ENCODE results near the gene POLE3. TPM values are rescaled to one million over a fixed set of nuclear protein-coding genes. Genes with fewer than 3 reads are reported as not detected.

POLE3 gene
- total and polyA plus RNA-seq, 7 donors, result 24.9 to 49.2 (median 38.7) TPM

DNA sequence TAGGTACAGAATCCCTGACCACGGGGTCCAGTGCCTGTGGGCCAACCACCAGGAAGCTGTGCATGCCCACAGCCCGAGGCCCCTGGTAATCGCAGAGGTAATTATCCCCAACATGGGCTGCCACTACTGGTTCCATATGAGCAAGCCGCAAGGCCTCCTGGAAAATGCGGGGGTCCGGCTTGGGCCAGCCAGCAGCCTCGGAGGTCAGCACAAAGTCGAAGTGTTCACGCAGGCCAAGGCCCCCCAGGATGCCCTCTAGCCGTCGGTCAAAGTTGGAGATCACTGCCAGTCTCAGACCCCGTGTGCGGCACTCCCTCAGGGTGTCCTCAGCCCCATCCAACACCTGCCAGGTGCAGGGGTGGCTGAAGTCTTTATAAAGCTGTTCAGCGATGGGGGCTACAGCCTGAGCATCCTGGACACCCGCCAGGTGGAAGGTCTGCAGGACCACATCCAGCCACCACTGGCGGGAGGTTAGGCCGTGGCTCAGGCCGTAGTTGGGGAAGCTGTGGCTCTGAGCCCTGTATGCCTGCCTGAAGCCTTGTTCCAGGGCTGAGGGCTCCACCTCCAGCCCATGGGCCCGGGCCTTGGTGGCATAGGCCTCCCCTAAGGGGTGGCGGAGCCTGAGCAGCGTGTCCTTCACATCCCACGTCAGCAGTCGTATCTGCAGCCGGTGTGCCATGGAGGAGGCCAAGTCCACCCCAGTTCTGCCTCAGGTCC, 36.6 kb downstream of the POLE3 start:
- Histone ChIP-seq H3K9me3 (no peaks in the 10 kb centered on the region), H3K4me1 (peaks cover 0 to 21% (median 12%) of the 10 kb centered on the region in 4 donors), H3K27ac (no peak overlapping the region), H3K4me3 (no peak overlapping the region), H3K36me3 (peaks cover 6 to 25% (median 11%) of the 10 kb centered on the region in 4 donors), H3K27me3 (no peaks in the 10 kb centered on the region)
- TF ChIP-seq, protein P1, sequence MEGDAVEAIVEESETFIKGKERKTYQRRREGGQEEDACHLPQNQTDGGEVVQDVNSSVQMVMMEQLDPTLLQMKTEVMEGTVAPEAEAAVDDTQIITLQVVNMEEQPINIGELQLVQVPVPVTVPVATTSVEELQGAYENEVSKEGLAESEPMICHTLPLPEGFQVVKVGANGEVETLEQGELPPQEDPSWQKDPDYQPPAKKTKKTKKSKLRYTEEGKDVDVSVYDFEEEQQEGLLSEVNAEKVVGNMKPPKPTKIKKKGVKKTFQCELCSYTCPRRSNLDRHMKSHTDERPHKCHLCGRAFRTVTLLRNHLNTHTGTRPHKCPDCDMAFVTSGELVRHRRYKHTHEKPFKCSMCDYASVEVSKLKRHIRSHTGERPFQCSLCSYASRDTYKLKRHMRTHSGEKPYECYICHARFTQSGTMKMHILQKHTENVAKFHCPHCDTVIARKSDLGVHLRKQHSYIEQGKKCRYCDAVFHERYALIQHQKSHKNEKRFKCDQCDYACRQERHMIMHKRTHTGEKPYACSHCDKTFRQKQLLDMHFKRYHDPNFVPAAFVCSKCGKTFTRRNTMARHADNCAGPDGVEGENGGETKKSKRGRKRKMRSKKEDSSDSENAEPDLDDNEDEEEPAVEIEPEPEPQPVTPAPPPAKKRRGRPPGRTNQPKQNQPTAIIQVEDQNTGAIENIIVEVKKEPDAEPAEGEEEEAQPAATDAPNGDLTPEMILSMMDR (IDR thresholded peaks at IDR 0.05), result no peak
- TF ChIP-seq POLR2A (IDR thresholded peaks at IDR 0.05) (no peak), POLR2AphosphoS5 (IDR thresholded peaks at IDR 0.05) (no peak), EP300 (IDR thresholded peaks at IDR 0.05) (no peak)
- 47 to 84% methylated on average over 24 of the region's 24 CpGs for WGBS, 2 donors
- intact Hi-C loops (cut with DNase I), result no loop called here
- DNase-seq, result no peak

DNA sequence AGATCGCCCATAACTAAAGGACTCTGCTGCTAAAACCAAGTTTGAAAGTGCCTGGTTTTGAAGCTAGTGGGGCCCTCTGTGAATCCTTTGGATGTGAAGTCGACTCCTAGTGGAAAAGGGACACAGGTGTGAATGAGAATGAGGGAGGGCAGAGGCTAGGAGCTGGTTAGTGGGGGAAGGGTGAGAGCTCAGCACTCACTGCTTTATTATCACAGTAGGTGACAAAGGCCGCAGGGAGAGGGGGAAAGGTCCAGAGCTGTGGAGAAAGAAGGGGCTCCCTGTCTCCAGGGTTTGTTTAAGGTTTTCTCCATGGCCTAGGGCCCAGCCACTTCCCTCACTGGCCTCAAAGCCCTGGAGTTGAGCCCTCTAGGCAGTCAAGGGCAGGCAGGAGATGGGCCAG, 37.2 kb downstream of the POLE3 start:
- peaks cover 6 to 25% (median 11%) of the 10 kb centered on the region in 4 donors for H3K36me3 ChIP-seq
- no peak for DNase-seq
- no peak overlapping the region for H3K4me3 ChIP-seq
- intact Hi-C loops (cut with DNase I), result no loop called here
- no peak overlapping the region for H3K27ac ChIP-seq
- no peaks in the 10 kb centered on the region for H3K27me3 ChIP-seq
- peaks cover 0 to 21% (median 12%) of the 10 kb centered on the region in 4 donors for H3K4me1 ChIP-seq
- H3K9me3 ChIP-seq, result no peaks in the 10 kb centered on the region
- no peak for TF ChIP-seq POLR2AphosphoS5 (IDR thresholded peaks at IDR 0.05)
- no peak for TF ChIP-seq POLR2A (IDR thresholded peaks at IDR 0.05)
- no peak for TF ChIP-seq EP300 (IDR thresholded peaks at IDR 0.05)
- WGBS, 2 donors, result 40 to 71% methylated on average over 3 of the region's 3 CpGs

DNA sequence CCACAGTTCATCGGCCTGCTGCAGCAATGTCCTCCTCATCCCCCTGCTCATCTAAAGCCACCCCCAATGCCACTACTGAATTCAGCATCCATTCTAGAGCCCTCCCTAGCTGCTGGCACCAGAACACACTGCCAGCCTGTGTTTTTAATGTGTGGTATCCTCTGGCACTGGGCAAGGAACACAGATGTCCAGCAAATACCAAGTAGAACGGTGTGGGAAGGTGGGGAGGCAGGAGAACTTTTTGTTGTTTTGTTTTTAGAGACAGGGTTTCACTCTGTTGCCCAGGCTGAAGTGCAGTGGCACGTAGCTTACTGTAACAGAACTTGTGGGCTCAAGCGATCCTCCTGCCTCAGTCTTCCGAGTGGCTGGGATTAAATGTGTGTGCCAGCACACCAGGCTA, 38.4 kb downstream of the POLE3 start:
- peaks cover 6 to 25% (median 11%) of the 10 kb centered on the region in 4 donors for H3K36me3 ChIP-seq
- no peak overlapping the region for H3K27ac ChIP-seq
- no peak for DNase-seq
- no peaks in the 10 kb centered on the region for H3K27me3 ChIP-seq
- 90 to 91% methylated on average over 5 of the region's 5 CpGs for WGBS, 2 donors
- intact Hi-C loops (cut with DNase I), result no loop called here
- no peak for TF ChIP-seq POLR2AphosphoS5 (IDR thresholded peaks at IDR 0.05)
- TF ChIP-seq, protein P1 (IDR thresholded peaks at IDR 0.05), result no peak
- TF ChIP-seq EP300 (IDR thresholded peaks at IDR 0.05), result no peak
- TF ChIP-seq POLR2A (IDR thresholded peaks at IDR 0.05), result no peak
- no peak overlapping the region for H3K4me3 ChIP-seq
- peaks cover 0 to 17% (median 11%) of the 10 kb centered on the region in 4 donors for H3K4me1 ChIP-seq
- no peaks in the 10 kb centered on the region for H3K9me3 ChIP-seq

DNA sequence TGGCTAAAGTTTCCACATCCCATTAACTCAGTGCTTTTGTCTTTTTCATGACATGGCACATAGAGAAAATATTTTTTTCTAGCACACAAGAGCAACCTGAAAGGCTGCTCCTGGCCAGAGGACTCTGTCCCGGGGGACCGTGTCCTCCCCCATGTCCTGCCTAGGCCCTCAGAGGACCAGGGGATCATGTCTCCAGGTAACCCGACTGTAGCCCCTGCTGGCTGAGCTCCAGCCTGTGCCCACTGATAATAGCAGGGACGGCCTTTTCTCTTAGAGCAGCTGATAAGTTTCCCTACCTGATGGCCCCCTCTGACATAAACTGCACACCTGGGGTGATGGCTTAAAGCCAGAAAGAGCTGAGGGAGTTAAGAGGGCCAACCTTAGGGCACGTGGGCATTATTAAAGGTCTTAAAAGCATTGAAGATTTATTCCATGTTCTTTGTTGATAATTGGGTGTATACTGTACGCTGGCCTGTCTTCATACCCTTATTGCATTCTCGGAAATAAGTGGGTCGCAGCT, 39.6 kb downstream of the POLE3 start:
- WGBS, 2 donors, result 63 to 83% methylated on average over 8 of the region's 8 CpGs
- H3K9me3 ChIP-seq, result no peaks in the 10 kb centered on the region
- no peak overlapping the region for H3K4me3 ChIP-seq
- peaks cover 0 to 11% (median 6%) of the 10 kb centered on the region in 4 donors for H3K4me1 ChIP-seq
- H3K36me3 ChIP-seq, result peaks cover 6 to 25% (median 11%) of the 10 kb centered on the region in 4 donors
- no peak for TF ChIP-seq POLR2A (IDR thresholded peaks at IDR 0.05)
- TF ChIP-seq, protein P1 (IDR thresholded peaks at IDR 0.05), result no peak
- no peak for TF ChIP-seq EP300 (IDR thresholded peaks at IDR 0.05)
- no peak for TF ChIP-seq POLR2AphosphoS5 (IDR thresholded peaks at IDR 0.05)
- DNase-seq, result no peak
- H3K27me3 ChIP-seq, result no peaks in the 10 kb centered on the region
- intact Hi-C loops (cut with DNase I), result no loop called here
- H3K27ac ChIP-seq, result no peak overlapping the region

DNA sequence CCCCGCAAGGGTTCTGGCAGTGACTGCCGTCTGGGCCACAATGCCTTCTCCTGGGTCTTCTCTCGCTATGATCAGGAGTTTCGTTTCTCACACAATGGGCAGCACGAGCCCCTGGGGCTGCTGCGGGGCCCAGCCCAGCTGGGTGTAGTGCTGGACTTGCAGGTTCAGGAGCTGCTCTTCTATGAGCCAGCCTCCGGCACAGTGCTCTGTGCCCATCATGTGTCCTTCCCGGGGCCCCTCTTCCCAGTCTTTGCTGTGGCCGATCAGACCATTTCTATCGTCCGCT, 40.7 kb downstream of the POLE3 start:
- no peak overlapping the region for H3K27ac ChIP-seq
- 72 to 87% methylated on average over 11 of the region's 11 CpGs for WGBS, 2 donors

More for the DNA sequence above, 40.7 kb downstream of the POLE3 start:
- DNase-seq, result no peak
- TF ChIP-seq POLR2A (IDR thresholded peaks at IDR 0.05) (no peak), POLR2AphosphoS5 (IDR thresholded peaks at IDR 0.05) (no peak), EP300 (IDR thresholded peaks at IDR 0.05) (no peak)
- TF ChIP-seq, protein P1 (IDR thresholded peaks at IDR 0.05), result no peak
- intact Hi-C loops (cut with DNase I), result no loop called here
- no peaks in the 10 kb centered on the region for H3K27me3 ChIP-seq
- peaks cover 6 to 25% (median 9%) of the 10 kb centered on the region in 4 donors for H3K36me3 ChIP-seq
- no peaks in the 10 kb centered on the region for H3K9me3 ChIP-seq
- peaks cover 0 to under 1% (median 0%) of the 10 kb centered on the region in 4 donors for H3K4me1 ChIP-seq
- H3K4me3 ChIP-seq, result no peak overlapping the region

Data from sigmoid colon (tissue), 7 donors.